HL-60 (cell line): ENCODE data around the gene PTPRN2.

Experiments used
- DNase-seq, 2 experiments: peaks; one replicate each; pipeline ENCODE4 v3.0.0-alpha.2; 2010 to 2020; ENCODE audit warnings: low read depth in 1 of 2, low spot score in 1 of 2
- H3K27ac ChIP-seq: fragments of 250-450 bp; sonication (Bioruptor Pico); replicated peaks from 2 replicates; pipeline ENCODE4 v1.5.1; 2020; ENCODE audit warnings: mild to moderate bottlenecking, moderate library complexity
- H3K27me3 ChIP-seq: fragments of 250-450 bp; sonication (Bioruptor Pico); 2 replicates; pipeline ENCODE4 v1.5.1; 2021; ENCODE audit warnings: mild to moderate bottlenecking, moderate library complexity; ENCODE audit not compliant: insufficient read depth, poor library complexity, severe bottlenecking
- H3K4me3 ChIP-seq: replicated peaks from 2 replicates; pipeline ENCODE4 v1.5.1; 2011; ENCODE audit warnings: mild to moderate bottlenecking, control low read depth, low read length; ENCODE audit not compliant: insufficient read depth
- GABPA ChIP-seq: IDR thresholded peaks from 2 replicates; pipeline ENCODE4 v1.6.1; 2012; ENCODE audit warnings: low read depth
- POLR2AphosphoS5 ChIP-seq: IDR thresholded peaks from 2 replicates; pipeline ENCODE4 v1.6.1; 2012; ENCODE audit warnings: low read depth
- SPI1 ChIP-seq: IDR thresholded peaks from 2 replicates; pipeline ENCODE4 v1.6.1; 2012; ENCODE audit warnings: low read depth, mild to moderate bottlenecking, borderline replicate concordance
- TF ChIP-seq, protein P1 (sequence below): IDR thresholded peaks from one replicate; pipeline ENCODE4 v1.5.1; 2011; ENCODE audit warnings: low read length, control low read depth, inconsistent platforms; ENCODE audit not compliant: insufficient read depth
- TF ChIP-seq, protein P2 (sequence below): IDR thresholded peaks from 2 replicates; pipeline ENCODE4 v1.6.1; 2012; ENCODE audit warnings: low read depth; ENCODE audit not compliant: insufficient replicate concordance

PTPRN2 gene

DNA sequence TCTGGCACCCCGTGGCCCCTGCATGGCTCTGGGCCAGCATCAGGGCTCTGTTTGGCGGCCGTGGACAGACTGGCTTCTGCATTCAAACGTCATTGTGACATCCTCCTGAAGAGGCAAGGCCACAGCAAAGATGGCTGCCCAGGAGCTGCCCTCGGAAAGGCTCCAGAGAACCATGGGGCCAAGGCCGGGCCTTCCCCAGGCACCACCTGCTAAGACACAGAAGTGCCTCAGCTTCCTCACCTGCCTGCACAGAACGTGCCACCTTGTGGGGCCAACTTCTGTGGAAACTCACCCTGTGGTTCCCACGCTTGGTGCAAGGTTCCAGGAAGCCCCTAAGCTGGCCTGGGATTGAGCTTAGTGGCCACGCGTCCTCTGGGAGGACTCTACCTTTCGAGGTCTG, 396.9 kb downstream of the PTPRN2 start:
- H3K27ac ChIP-seq, result no peak overlapping the region
- H3K4me3 ChIP-seq, result no peak overlapping the region
- TF ChIP-seq, protein P1, sequence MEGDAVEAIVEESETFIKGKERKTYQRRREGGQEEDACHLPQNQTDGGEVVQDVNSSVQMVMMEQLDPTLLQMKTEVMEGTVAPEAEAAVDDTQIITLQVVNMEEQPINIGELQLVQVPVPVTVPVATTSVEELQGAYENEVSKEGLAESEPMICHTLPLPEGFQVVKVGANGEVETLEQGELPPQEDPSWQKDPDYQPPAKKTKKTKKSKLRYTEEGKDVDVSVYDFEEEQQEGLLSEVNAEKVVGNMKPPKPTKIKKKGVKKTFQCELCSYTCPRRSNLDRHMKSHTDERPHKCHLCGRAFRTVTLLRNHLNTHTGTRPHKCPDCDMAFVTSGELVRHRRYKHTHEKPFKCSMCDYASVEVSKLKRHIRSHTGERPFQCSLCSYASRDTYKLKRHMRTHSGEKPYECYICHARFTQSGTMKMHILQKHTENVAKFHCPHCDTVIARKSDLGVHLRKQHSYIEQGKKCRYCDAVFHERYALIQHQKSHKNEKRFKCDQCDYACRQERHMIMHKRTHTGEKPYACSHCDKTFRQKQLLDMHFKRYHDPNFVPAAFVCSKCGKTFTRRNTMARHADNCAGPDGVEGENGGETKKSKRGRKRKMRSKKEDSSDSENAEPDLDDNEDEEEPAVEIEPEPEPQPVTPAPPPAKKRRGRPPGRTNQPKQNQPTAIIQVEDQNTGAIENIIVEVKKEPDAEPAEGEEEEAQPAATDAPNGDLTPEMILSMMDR, result no peak
- TF ChIP-seq GABPA (no peak), POLR2AphosphoS5 (no peak), SPI1 (no peak)
- TF ChIP-seq, protein P2, sequence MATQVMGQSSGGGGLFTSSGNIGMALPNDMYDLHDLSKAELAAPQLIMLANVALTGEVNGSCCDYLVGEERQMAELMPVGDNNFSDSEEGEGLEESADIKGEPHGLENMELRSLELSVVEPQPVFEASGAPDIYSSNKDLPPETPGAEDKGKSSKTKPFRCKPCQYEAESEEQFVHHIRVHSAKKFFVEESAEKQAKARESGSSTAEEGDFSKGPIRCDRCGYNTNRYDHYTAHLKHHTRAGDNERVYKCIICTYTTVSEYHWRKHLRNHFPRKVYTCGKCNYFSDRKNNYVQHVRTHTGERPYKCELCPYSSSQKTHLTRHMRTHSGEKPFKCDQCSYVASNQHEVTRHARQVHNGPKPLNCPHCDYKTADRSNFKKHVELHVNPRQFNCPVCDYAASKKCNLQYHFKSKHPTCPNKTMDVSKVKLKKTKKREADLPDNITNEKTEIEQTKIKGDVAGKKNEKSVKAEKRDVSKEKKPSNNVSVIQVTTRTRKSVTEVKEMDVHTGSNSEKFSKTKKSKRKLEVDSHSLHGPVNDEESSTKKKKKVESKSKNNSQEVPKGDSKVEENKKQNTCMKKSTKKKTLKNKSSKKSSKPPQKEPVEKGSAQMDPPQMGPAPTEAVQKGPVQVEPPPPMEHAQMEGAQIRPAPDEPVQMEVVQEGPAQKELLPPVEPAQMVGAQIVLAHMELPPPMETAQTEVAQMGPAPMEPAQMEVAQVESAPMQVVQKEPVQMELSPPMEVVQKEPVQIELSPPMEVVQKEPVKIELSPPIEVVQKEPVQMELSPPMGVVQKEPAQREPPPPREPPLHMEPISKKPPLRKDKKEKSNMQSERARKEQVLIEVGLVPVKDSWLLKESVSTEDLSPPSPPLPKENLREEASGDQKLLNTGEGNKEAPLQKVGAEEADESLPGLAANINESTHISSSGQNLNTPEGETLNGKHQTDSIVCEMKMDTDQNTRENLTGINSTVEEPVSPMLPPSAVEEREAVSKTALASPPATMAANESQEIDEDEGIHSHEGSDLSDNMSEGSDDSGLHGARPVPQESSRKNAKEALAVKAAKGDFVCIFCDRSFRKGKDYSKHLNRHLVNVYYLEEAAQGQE, result no peak
- no peaks in the 10 kb centered on the region for H3K27me3 ChIP-seq
- DNase-seq, result no peak

DNA sequence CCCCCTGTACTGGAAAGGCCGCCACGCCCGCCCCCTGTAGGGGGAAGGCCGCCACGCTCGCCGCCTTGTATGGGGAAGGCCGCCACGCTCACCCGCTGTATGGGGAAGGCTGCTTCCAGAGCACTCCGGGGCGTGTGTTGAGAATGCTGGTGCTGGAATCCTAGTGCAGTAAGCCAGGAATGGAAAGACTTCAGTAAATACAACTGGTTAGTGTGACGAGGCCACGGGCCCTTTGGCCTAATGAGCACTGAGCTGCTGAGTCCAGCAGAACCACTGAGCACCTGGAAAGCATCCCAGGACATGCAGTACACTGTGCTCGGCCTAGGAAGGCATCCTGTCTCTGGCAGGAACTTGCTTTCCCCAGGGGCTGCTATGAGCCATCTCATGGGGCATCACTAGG, 398.9 kb downstream of the PTPRN2 start:
- Histone ChIP-seq H3K4me3 (no peak overlapping the region), H3K27me3 (no peaks in the 10 kb centered on the region), H3K27ac (no peak overlapping the region)
- TF ChIP-seq GABPA (no peak), POLR2AphosphoS5 (no peak), SPI1 (no peak)
- TF ChIP-seq, protein P2, result no peak
- TF ChIP-seq, protein P1, result no peak
- no peak for DNase-seq

DNA sequence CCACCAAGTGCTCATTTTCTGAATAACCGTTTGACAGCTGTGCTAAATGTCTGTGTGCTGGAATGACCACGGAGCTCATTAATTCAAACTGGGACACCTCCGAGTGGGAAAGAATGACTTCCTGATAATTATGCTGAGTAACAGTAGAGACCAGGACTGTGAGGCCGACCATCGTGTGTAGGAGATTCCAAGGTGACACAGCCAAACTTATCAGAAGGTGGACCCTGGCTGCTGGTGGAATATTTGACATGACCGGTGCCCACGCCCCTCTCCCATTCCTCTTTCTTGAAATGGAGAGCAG, 400.0 kb downstream of the PTPRN2 start:
- no peak for DNase-seq
- Histone ChIP-seq H3K27ac (no peak overlapping the region), H3K27me3 (no peaks in the 10 kb centered on the region), H3K4me3 (no peak overlapping the region)
- TF ChIP-seq POLR2AphosphoS5, result no peak
- TF ChIP-seq GABPA, result no peak
- TF ChIP-seq, protein P1, result no peak
- TF ChIP-seq SPI1, result no peak
- TF ChIP-seq, protein P2, result no peak
